Measurements from ENCODE around the gene LRP1.

DNA sequence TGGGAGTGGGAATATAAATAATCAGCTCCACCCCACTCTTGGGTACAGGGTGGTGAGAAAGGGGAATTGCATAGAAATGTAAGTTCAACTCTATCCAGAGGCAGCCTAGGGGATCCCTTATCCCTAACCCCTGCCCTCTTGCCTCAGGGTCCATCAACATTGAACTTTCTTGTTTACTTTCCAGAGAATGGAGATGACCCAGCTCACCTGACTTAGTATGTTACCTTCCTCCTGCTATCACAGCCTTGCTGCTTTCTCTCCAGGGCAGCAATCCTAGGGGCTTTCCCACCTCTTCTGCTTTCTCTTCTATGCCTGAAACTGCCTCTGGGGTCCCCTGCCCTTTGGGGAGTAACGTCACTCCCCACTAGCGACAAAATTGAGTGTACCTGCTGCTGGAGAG, 2.7 kb downstream of the LRP1 start:
- no peak for TF ChIP-seq ZNF8 (CRISPR knock-in tag; IDR thresholded peaks at IDR 0.05)
- TF ChIP-seq ZFP3 (CRISPR knock-in tag; IDR thresholded peaks at IDR 0.05): no peak
- no peak for TF ChIP-seq BACH2 (CRISPR knock-in tag; IDR thresholded peaks at IDR 0.05; ENCODE audit: borderline replicate concordance)
- TF ChIP-seq, protein P1, sequence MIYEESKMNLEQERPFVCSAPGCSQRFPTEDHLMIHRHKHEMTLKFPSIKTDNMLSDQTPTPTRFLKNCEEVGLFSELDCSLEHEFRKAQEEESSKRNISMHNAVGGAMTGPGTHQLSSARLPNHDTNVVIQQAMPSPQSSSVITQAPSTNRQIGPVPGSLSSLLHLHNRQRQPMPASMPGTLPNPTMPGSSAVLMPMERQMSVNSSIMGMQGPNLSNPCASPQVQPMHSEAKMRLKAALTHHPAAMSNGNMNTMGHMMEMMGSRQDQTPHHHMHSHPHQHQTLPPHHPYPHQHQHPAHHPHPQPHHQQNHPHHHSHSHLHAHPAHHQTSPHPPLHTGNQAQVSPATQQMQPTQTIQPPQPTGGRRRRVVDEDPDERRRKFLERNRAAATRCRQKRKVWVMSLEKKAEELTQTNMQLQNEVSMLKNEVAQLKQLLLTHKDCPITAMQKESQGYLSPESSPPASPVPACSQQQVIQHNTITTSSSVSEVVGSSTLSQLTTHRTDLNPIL (CRISPR knock-in tag; IDR thresholded peaks at IDR 0.05; ENCODE audit: low read depth): no peak
- TF ChIP-seq TCF4 (CRISPR knock-in tag; IDR thresholded peaks at IDR 0.05; ENCODE audit: borderline replicate concordance): no peak
- no peak for TF ChIP-seq GLIS3 (CRISPR knock-in tag; IDR thresholded peaks at IDR 0.05)
- TF ChIP-seq, protein P2, sequence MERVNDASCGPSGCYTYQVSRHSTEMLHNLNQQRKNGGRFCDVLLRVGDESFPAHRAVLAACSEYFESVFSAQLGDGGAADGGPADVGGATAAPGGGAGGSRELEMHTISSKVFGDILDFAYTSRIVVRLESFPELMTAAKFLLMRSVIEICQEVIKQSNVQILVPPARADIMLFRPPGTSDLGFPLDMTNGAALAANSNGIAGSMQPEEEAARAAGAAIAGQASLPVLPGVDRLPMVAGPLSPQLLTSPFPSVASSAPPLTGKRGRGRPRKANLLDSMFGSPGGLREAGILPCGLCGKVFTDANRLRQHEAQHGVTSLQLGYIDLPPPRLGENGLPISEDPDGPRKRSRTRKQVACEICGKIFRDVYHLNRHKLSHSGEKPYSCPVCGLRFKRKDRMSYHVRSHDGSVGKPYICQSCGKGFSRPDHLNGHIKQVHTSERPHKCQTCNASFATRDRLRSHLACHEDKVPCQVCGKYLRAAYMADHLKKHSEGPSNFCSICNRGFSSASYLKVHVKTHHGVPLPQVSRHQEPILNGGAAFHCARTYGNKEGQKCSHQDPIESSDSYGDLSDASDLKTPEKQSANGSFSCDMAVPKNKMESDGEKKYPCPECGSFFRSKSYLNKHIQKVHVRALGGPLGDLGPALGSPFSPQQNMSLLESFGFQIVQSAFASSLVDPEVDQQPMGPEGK (CRISPR knock-in tag; IDR thresholded peaks at IDR 0.05; ENCODE audit: borderline replicate concordance): no peak
